ENCODE data around the gene BCAR1.

The BCAR1 gene

DNA sequence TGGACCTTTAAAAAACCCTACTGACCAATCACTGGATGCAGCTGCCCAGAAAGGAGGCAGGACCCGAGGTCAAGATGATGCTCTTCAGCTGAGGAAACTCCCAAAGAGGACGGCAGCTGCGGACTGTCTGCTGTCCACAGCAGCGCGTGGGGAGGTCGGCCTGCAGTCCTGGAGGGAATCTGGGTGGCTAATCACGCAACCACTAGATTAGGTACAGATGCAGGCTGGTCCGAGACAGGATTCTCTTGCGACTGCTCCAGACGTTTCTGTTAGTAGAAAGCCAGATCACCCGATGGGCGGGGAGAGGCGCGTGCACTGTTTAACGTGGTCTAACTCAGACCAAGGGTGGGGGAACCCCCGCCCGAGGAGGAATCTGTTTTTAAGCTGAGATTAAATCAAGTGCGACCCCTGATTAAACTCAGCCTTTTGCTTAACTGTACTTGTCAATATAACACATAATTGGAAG, 53.3 kb downstream of the BCAR1 start:
- DNase-seq (ENCODE audit: low read depth) = no peak
- peak overlapping the region; percentile 10 for H3K4me3 ChIP-seq (ENCODE audit: low read length)
- TF ChIP-seq, protein P1, sequence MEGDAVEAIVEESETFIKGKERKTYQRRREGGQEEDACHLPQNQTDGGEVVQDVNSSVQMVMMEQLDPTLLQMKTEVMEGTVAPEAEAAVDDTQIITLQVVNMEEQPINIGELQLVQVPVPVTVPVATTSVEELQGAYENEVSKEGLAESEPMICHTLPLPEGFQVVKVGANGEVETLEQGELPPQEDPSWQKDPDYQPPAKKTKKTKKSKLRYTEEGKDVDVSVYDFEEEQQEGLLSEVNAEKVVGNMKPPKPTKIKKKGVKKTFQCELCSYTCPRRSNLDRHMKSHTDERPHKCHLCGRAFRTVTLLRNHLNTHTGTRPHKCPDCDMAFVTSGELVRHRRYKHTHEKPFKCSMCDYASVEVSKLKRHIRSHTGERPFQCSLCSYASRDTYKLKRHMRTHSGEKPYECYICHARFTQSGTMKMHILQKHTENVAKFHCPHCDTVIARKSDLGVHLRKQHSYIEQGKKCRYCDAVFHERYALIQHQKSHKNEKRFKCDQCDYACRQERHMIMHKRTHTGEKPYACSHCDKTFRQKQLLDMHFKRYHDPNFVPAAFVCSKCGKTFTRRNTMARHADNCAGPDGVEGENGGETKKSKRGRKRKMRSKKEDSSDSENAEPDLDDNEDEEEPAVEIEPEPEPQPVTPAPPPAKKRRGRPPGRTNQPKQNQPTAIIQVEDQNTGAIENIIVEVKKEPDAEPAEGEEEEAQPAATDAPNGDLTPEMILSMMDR (conservative IDR thresholded peaks at IDR 0.05; ENCODE audit: low read depth, low read length) = no peak

DNA sequence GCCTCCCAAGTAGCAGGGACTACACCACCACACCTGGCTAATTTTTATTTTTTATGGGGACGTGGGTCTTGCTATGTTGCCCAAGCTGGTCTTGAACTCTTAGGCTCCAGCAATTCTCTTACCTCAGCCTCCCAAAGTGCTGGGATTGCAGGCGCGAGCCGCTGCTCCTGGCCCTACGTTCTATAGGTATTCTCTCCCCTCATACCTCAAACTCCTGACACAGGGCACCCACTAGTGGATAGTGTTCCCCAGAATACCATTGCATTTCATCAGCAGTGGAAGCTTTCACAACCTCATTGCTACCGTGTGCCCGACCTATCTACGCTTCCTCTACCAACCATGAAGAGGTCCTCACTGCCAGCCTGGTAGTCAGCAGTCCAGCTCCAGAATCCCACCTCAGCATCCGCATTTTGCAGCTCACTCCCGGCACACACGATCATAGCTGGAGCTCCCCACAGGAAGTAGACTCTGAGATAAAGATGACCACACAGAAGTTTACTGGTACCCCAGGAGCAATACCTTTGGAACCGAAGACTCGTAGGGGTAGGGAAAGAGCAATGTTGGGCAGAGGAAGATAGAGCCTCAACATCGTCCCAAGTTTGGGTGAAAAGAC, 53.8 kb downstream of the BCAR1 start:
- TF ChIP-seq, protein P1 (conservative IDR thresholded peaks at IDR 0.05; ENCODE audit: low read depth, low read length) = no peak
- no peak for DNase-seq (ENCODE audit: low read depth)
- no peak overlapping the region for H3K4me3 ChIP-seq (ENCODE audit: low read length)

DNA sequence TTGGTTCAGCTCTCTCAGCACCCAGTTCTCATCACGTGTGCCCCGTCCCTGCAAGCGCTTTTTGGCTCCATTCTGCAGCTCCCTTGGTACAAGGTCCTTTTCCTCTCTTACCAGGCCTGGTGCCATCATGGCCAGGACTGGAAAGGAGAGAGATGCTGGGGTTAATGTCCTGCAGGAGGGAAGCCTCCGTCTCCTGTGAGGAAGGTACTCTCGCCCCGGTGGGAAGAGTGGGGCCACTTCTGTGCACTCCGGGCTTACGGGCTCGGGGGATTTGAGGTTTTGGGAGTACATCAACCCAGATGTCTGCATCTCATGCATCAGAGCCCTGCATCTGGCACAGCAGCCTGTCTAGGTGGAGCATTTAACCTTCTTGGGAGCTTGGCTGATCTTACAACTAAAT, 54.6 kb downstream of the BCAR1 start:
- no peak for DNase-seq (ENCODE audit: low read depth)
- H3K4me3 ChIP-seq (ENCODE audit: low read length) = no peak overlapping the region
- TF ChIP-seq, protein P1 (conservative IDR thresholded peaks at IDR 0.05; ENCODE audit: low read depth, low read length) = no peak

DNA sequence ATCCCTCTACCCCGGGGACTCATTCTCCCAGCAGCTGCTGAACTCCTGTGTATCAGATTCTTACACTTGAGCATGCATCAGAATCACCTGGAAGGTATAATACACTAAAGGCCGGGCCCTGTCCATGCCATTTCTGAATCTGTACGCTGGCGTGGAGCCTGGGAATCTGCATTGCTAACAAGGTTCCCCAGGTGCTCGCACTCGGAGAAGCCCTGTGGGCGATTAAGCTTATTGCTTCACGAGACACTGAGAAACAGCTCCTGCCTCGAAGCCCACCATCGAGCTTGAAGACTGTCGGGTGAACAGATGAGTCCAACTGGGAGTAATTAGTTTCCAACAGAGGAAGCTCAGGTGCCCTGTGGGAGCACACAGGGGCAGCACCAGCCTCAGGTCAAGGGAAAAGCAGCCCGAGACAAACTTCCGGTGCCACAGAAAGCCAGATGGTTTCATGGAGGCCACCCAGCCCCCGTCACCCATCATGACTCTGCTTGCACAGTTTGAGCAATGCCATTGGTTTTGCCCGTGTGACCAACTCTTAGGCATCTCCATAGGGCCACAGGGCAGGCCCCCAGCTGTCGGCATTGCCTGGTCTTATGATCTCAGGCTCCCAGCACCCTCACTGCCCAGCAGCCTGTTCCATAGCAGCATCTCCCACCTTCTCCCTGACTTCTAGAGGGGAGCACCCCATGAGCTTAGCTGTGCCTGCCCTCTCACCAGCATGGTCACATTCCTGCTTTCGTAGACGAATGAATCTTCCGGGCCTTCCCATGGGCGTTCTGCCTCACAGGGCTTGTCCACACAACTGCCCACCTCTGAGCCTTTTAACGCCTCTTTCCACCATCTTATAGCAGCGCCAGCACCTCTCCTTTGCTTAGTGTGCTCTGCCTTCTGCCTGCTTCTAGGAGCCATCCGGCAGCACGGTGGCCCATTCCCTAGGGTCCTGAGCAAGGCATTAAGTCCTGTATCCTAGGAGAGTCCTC, 55.3 kb downstream of the BCAR1 start:
- no peak for DNase-seq (ENCODE audit: low read depth)
- TF ChIP-seq, protein P1 (conservative IDR thresholded peaks at IDR 0.05; ENCODE audit: low read depth, low read length) = no peak
- H3K4me3 ChIP-seq (ENCODE audit: low read length) = no peak overlapping the region

DNA sequence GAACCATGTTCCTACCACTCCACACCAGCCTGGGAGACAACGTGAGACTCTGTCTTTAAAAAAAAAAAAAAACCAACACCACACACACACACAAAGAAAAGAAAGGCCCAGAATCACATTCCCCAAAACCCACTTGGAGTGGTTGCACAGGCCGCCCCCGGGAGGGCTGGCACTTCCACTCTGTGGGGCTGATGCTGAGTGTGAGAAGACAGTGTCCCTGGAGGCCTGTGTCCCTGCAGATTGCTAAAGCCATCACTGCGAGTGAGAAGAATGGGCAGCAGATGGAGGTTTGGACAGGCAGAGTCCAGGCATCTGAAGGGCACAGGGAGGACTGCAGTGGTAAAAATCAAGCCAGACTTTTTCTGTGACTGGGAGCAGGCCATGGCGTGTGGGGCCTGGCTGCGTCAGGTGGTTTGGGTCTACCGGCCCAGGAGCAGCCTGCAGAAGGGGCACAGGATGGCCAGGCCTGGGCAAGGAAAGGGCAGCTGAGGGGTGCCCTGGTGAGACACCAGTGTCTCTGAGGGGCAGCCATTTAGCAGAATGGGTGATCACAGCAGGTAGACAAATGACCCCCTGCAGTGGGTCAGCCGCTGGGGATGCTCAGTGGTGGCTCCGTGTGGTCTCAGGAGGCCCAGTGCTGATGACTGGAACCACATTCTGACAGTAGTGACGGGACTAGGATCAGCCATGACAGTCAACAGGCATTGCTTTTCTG, 57.5 kb downstream of the BCAR1 start:
- TF ChIP-seq, protein P1 (conservative IDR thresholded peaks at IDR 0.05; ENCODE audit: low read depth, low read length) = no peak
- no peak overlapping the region for H3K4me3 ChIP-seq (ENCODE audit: low read length)
- no peak for DNase-seq (ENCODE audit: low read depth)

DNA sequence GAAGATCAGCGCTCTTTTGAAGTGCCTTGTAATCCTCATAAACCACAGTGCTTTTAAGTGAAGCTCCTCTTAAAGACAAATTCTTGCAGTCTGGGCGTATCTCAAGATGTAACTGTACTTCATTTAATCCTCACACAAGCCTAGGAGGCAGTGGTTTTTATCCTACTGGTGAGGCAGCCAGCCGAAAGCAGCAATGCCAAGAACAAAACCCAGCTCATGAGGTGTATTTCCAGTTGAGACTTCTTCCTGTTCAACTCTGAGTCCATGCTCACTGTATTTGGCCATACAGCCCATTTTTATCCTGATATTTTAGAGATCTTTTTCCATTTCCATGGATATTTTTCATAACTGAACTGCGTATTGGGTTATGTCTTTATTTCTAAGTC, 58.2 kb downstream of the BCAR1 start:
- no peak for DNase-seq (ENCODE audit: low read depth)
- H3K4me3 ChIP-seq (ENCODE audit: low read length) = no peak overlapping the region
- TF ChIP-seq, protein P1 (conservative IDR thresholded peaks at IDR 0.05; ENCODE audit: low read depth, low read length) = no peak
